Upper lobe of left lung (tissue), 6 donors: ENCODE results near the gene DUSP16. TPM values are rescaled to one million over a fixed set of nuclear protein-coding genes. Genes with fewer than 3 reads are reported as not detected.
"Not testable (repeated sequence)": the region's sequence is repeated elsewhere in the genome, so short reads cannot be mapped to it uniquely, and the experiment has no call there.

ENCODE experiments used
- ATAC-seq, 2 donors: fragments of 200-7000 bp; cut with Tn5 transposase; one replicate each; pipeline ENCODE4 v1.9.1; 2022; ENCODE audit warnings: mild to moderate bottlenecking in 2 of 2, moderate library complexity in 2 of 2; ENCODE audit not compliant: low FRiP score in 2 of 2
- DNase-seq, 2 donors: peaks; one replicate each; pipeline ENCODE4 v3.0.0-alpha.2; 2019 to 2020
- H3K27ac ChIP-seq, 4 donors: fragments of 200-600 bp; sonication (generic); one replicate each; pipeline ENCODE4 v1.5.1; 2016 to 2019
- H3K27me3 ChIP-seq, 4 donors: fragments of 200-600 bp; sonication (generic); one replicate each; pipeline ENCODE4 v1.5.1; 2017 to 2019
- H3K36me3 ChIP-seq, 4 donors: fragments of 200-600 bp; sonication (generic); one replicate each; pipeline ENCODE4 v1.5.1; 2016 to 2019
- H3K4me1 ChIP-seq, 4 donors: fragments of 200-600 bp; sonication (generic); one replicate each; pipeline ENCODE4 v1.5.1; 2018 to 2019
- H3K4me3 ChIP-seq, 4 donors: fragments of 200-600 bp; sonication (generic); one replicate each; pipeline ENCODE4 v1.5.1; 2017 to 2019; ENCODE audit warnings: mild to moderate bottlenecking in 2 of 4, moderate library complexity in 1 of 4
- H3K9me3 ChIP-seq, 4 donors: fragments of 200-600 bp; sonication (generic); one replicate each; pipeline ENCODE4 v1.5.1; 2018 to 2019
- EP300 ChIP-seq, 4 donors: sonication (generic); formaldehyde crosslinking; IDR thresholded peaks; one replicate each; pipeline ENCODE4 v1.5.1; 2017; ENCODE audit warnings: antibody characterized with exemption in 4 of 4, control low read depth in 2 of 4
- POLR2A ChIP-seq, 4 donors: fragments of 450-650 bp; IDR thresholded peaks; one replicate each; pipeline ENCODE4 v1.5.1; 2016 to 2017; ENCODE audit warnings: antibody characterized with exemption in 4 of 4, mild to moderate bottlenecking in 2 of 4
- POLR2AphosphoS5 ChIP-seq, 2 donors: sonication (generic); formaldehyde crosslinking; IDR thresholded peaks; one replicate each; pipeline ENCODE4 v1.5.1; 2017; ENCODE audit warnings: antibody characterized with exemption in 2 of 2
- WGBS, 2 donors: methylation state at CpG; one replicate each; pipeline ENCODE4 v1.1.5; 2017 to 2018; 5-methylcytosine and 5-hydroxymethylcytosine counted together
- total RNA-seq, 6 donors: library from RNA; depleted of rRNA in 4 of 6; stranded (reverse); fragments of >200 nt in 4 of 6; gene quantifications; one replicate each; pipeline versions ENCODE4 v1.1.0 to v1.2.1, GENCODE V29; 2016 to 2021
- TF ChIP-seq, protein P1 (sequence below), 6 experiments: fragments of 450-650 bp in 4 of 6; fragments of 200-600 bp in 2 of 6; sonication (generic) in 2 of 6; IDR thresholded peaks; one replicate each; pipeline ENCODE4 v1.5.1; 2016 to 2019; ENCODE audit warnings: antibody characterized with exemption in 6 of 6
- donor health status: DM: no; HTN: no; CAD: no; lungs with moderate emphysema.
- donor health status: DM: no; HTN: yes; CAD: no; lungs with severe emphysema.

The DUSP16 gene
- total RNA-seq, 6 donors from 2014 or later = 23.7 to 51.6 (median 41.7) TPM

DNA sequence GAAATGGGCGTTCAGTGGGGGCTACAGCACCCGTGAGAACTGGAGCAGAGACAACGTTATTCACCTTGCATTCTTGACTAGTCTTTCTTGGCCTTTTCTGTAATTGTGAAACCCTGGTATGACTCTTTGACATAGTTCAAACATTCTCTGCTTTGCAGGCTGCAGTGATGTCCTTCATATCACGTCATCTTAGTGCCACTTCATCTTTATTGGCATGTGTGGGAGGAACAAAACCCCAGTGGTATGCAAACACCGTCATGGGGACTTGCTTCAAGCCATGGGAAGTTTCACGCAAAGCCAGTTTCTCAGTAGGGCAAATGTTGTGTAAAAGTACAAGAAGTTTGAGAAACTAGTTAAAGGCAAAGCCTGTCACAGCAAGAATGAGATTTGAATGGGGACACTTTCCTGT lies 20.2 kb upstream of the DUSP16 start:
- 38 to 54% methylated on average over 6 of the region's 6 CpGs for WGBS, 2 donors
- ATAC-seq = peak; percentile 75 to 89
- Histone ChIP-seq H3K27me3 (no peaks in the 10 kb centered on the region), H3K4me3 (no peak overlapping the region), H3K4me1 (peaks cover 4 to 19% (median 11%) of the 10 kb centered on the region in 4 donors), H3K36me3 (no peaks in the 10 kb centered on the region), H3K27ac (peak overlapping the region in 2 of 4 donors; percentile 63), H3K9me3 (no peaks in the 10 kb centered on the region)
- DNase-seq = peak in 1 of 2 donors; percentile 60
- no peak for TF ChIP-seq POLR2A (IDR thresholded peaks at IDR 0.05)
- peak in 1 of 2 donors; percentile 44 for TF ChIP-seq POLR2AphosphoS5 (IDR thresholded peaks at IDR 0.05)
- TF ChIP-seq, protein P1, sequence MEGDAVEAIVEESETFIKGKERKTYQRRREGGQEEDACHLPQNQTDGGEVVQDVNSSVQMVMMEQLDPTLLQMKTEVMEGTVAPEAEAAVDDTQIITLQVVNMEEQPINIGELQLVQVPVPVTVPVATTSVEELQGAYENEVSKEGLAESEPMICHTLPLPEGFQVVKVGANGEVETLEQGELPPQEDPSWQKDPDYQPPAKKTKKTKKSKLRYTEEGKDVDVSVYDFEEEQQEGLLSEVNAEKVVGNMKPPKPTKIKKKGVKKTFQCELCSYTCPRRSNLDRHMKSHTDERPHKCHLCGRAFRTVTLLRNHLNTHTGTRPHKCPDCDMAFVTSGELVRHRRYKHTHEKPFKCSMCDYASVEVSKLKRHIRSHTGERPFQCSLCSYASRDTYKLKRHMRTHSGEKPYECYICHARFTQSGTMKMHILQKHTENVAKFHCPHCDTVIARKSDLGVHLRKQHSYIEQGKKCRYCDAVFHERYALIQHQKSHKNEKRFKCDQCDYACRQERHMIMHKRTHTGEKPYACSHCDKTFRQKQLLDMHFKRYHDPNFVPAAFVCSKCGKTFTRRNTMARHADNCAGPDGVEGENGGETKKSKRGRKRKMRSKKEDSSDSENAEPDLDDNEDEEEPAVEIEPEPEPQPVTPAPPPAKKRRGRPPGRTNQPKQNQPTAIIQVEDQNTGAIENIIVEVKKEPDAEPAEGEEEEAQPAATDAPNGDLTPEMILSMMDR (IDR thresholded peaks at IDR 0.05) = no peak
- peak in 2 of 4 donors; percentile 6 to 95 for TF ChIP-seq EP300 (IDR thresholded peaks at IDR 0.05)

DNA sequence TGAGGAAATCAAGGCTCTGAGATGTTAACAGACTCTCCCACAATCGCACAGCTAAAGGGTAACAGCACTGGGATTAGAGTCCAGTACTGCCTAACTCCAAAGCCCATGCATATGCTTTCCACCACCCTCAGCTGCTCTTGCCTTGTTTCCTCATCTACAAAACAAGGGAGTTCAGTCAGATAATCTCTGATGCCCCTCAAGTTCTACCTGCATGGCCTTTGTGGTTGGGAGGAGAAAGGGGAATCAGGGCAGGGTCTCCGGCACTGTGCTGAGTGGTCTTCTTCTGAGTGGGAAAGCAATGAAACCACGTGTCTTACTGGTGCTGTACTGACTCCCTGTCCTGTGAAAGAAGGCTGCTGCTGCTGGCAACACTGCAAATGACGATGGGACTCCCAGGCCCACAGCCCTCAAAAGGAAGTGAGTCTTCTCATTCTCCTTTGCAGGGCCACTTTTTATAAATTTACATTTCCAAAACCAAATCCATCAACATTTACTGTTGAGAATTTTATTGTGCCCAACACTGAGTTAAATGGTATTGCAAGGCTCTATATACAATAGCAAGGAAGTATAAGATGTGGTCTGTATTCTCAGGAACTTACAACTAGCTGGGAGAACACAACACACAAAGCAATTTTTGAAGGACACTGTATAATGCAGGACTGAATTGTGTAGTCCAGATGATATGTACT lies 19.7 kb upstream of the DUSP16 start:
- peak overlapping the region in 1 of 4 donors; percentile 36 for H3K27ac ChIP-seq
- H3K36me3 ChIP-seq = no peaks in the 10 kb centered on the region
- no peak overlapping the region for H3K4me3 ChIP-seq
- WGBS, 2 donors = 85 to 87% methylated on average over 4 of the region's 4 CpGs
- H3K9me3 ChIP-seq = no peaks in the 10 kb centered on the region
- TF ChIP-seq, protein P1 (IDR thresholded peaks at IDR 0.05) = no peak
- no peak for TF ChIP-seq POLR2A (IDR thresholded peaks at IDR 0.05)
- TF ChIP-seq EP300 (IDR thresholded peaks at IDR 0.05) = no peak
- no peak for TF ChIP-seq POLR2AphosphoS5 (IDR thresholded peaks at IDR 0.05)
- ATAC-seq (no peak), DNase-seq (no peak)
- H3K4me1 ChIP-seq = peaks cover 4 to 19% (median 11%) of the 10 kb centered on the region in 4 donors
- H3K27me3 ChIP-seq = no peaks in the 10 kb centered on the region

DNA sequence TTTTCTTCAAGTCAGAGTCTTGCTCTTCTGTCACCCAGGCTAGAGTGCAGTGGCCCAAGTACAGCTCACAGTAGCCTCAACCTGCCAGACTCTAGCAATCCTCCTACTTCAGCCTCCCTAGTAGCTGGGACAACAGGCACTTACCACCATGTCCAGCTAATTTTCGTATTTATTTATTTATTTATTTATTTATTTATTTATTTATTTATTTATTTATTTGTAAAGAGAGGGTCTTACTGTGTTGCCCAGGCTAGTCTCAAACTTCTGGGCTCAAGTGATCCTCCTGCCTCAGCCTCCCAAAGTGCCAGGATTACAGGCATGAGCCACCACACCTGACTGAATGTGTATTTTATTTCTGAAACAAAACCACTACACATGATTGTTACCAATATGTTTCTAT lies 18.1 kb upstream of the DUSP16 start:
- ATAC-seq, H3K27ac ChIP-seq, H3K4me3 ChIP-seq, H3K9me3 ChIP-seq, H3K36me3 ChIP-seq, DNase-seq, H3K27me3 ChIP-seq: not testable (repeated sequence)
- 89 to 93% methylated on average over 1 of the region's 1 CpG for WGBS, 2 donors
- H3K4me1 ChIP-seq = peaks cover 4 to 19% (median 11%) of the 10 kb centered on the region in 4 donors

DNA sequence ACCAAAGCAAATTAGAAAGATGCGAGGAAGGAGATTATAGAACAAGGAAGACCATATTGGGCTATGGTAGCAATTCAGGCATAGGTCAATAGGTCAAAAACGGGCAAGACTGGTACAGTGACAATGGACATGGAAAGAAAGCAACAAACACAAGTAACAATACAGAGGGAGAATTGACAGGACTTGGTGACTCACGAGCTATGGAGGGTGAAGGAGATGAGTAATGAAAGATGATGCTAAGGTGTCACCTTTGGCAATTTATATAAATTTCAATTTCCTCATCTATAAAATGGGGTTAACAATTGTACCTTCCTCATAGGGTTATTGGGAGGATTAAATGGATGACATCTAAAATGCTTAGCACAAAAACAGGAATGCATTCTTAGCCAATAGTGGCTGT lies 15.1 kb upstream of the DUSP16 start:
- DNase-seq (no peak), ATAC-seq (no peak)
- Histone ChIP-seq H3K27me3 (no peaks in the 10 kb centered on the region), H3K9me3 (no peaks in the 10 kb centered on the region), H3K27ac (no peak overlapping the region), H3K4me1 (peaks cover 0 to 8% (median 2%) of the 10 kb centered on the region in 4 donors), H3K36me3 (no peaks in the 10 kb centered on the region), H3K4me3 (no peak overlapping the region)
- TF ChIP-seq, protein P1 (IDR thresholded peaks at IDR 0.05) = no peak
- TF ChIP-seq EP300 (IDR thresholded peaks at IDR 0.05) (no peak), POLR2A (IDR thresholded peaks at IDR 0.05) (no peak), POLR2AphosphoS5 (IDR thresholded peaks at IDR 0.05) (no peak)
- 94% methylated on average over 3 of the region's 3 CpGs for WGBS, 2 donors

DNA sequence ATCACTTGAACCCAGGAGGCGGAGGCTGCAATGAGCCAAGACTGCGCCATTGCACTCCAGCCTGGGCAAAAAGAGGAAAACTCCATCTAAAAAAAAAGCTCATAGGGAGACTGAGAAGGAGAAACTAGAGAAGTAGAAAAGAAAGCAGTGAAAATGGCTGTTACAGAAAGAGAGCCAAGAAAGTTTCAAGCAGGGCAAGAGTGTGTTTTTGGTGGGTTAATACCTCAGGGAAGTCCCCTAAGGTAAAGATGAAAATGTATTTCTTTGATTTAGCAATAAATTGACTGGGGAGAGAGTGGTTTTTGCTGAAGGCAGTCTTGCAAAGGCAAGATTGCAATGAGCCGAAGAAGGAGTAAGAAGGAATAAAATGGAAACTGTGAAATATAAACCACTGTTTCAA lies 10.0 kb upstream of the DUSP16 start:
- no peaks in the 10 kb centered on the region for H3K4me1 ChIP-seq
- 95% methylated on average over 3 of the region's 3 CpGs for WGBS, 2 donors
- no peak overlapping the region for H3K4me3 ChIP-seq
- TF ChIP-seq POLR2A (IDR thresholded peaks at IDR 0.05) (no peak), EP300 (IDR thresholded peaks at IDR 0.05) (no peak), POLR2AphosphoS5 (IDR thresholded peaks at IDR 0.05) (no peak)
- TF ChIP-seq, protein P1 (IDR thresholded peaks at IDR 0.05) = no peak
- H3K9me3 ChIP-seq = no peaks in the 10 kb centered on the region
- no peaks in the 10 kb centered on the region for H3K27me3 ChIP-seq
- DNase-seq = no peak
- H3K27ac ChIP-seq = no peak overlapping the region
- no peaks in the 10 kb centered on the region for H3K36me3 ChIP-seq
- ATAC-seq = no peak

DNA sequence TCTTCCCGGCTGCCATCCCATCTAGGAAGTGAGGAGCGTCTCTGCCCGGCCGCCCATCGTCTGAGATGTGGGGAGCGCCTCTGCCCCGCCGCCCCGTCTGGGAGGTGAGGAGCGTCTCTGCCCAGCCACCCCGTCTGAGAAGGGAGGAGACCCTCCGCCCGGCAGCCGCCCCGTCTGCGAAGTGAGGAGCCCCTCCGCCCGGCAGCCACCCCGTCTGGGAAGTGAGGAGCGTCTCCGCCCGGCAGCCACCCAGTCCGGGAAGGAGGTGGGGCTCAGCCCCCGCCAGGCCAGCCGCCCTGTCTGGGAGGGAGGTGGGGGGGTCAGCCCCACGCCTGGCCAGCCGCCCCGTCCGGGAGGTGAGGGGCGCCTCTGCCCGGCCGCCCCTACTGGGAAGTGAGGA lies 3.3 kb upstream of the DUSP16 start:
- 88% methylated on average over 5 of the region's 32 CpGs; no CpG with 5 or more reads in 1 of the 2 donors for WGBS, 2 donors
- H3K27me3 ChIP-seq, ATAC-seq, H3K9me3 ChIP-seq, H3K4me3 ChIP-seq, H3K27ac ChIP-seq, H3K36me3 ChIP-seq: not testable (repeated sequence)
- DNase-seq = peak in 1 of 2 donors; percentile 45
- peaks cover 10 to 15% (median 12%) of the 10 kb centered on the region in 4 donors for H3K4me1 ChIP-seq
